ENCODE data around the gene ADPGK. TPM values are rescaled to one million over a fixed set of nuclear protein-coding genes. Genes with fewer than 3 reads are reported as not detected.

ADPGK gene
- total RNA-seq, 1 experiment from 2014 or later: 54.8 TPM

GRCh38 chr15:72782274-72783003 lies 1.1 kb downstream of the ADPGK start:
- Histone ChIP-seq H3K56ac (ENCODE audit: insufficient read length, low read depth, low read length) (no peak overlapping the region), H2AFZ (ENCODE audit: low read length) (no peak overlapping the region), H2BK120ac (ENCODE audit: low read depth, low read length, poor library complexity, severe bottlenecking) (no peak overlapping the region), H3K18ac (ENCODE audit: insufficient read length, low read depth, low read length) (no peak overlapping the region), H3K79me1 (ENCODE audit: insufficient read depth, low read depth, low read length, poor library complexity, severe bottlenecking) (peaks cover 4% of the 10 kb centered on the region), H3K9me3 (ENCODE audit: control insufficient read depth, low read depth, low read length) (no peaks in the 10 kb centered on the region), H3K79me2 (ENCODE audit: insufficient read depth, low read length) (peaks cover 16% of the 10 kb centered on the region; the same call in 1 of the 2 replicates), H2BK20ac (ENCODE audit: low read depth, low read length, poor library complexity, severe bottlenecking) (no peak overlapping the region), H3K4ac (ENCODE audit: low read depth, low read length) (no peak overlapping the region), H2BK15ac (ENCODE audit: low read depth, low read length) (no peak overlapping the region), H3K4me2 (ENCODE audit: insufficient read depth, insufficient read length, low read length) (peak overlapping the region; percentile 90), H3K4me1 (ENCODE audit: insufficient read depth, low read length) (peaks cover 9% of the 10 kb centered on the region; the same call in 1 of the 2 replicates), H4K8ac (replicated peaks; ENCODE audit: insufficient read length, low read depth, low read length) (no peak overlapping the region), H3K23ac (ENCODE audit: insufficient read length, low read depth, low read length) (no peak overlapping the region), H4K20me1 (ENCODE audit: control insufficient read depth, insufficient read depth, insufficient read length) (no peaks in the 10 kb centered on the region), H3K23me2 (ENCODE audit: insufficient read length, low read depth, low read length, poor library complexity, severe bottlenecking) (peaks cover 3% of the 10 kb centered on the region), H2BK12ac (ENCODE audit: insufficient read length, low read depth, low read length) (no peak overlapping the region), H4K5ac (ENCODE audit: insufficient read length, low read depth, low read length) (no peak overlapping the region), H3K14ac (ENCODE audit: insufficient read depth, low read length) (no peak overlapping the region), H3K9ac (ENCODE audit: extremely low read depth, insufficient read length, low read length) (peak overlapping the region; percentile 57), H2AK5ac (ENCODE audit: insufficient read length, low read length) (no peak overlapping the region), H2BK5ac (ENCODE audit: insufficient read length, low read length) (no peak overlapping the region), H3K27me3 (ENCODE audit: insufficient read depth, low read length) (no peaks in the 10 kb centered on the region), H4K91ac (ENCODE audit: insufficient read length, low read depth, low read length) (no peak overlapping the region), H3T11ph (ENCODE audit: low read length) (no peak overlapping the region), H3K27ac (ENCODE audit: insufficient read length, low read depth, low read length) (no peak overlapping the region)
- Mint-ChIP-seq H3K9me3 (no peaks in the 10 kb centered on the region), H3K27ac (peak overlapping the region; percentile 15 to 89 (median 39); a peak in 6 of 7 replicates), H3K4me1 (peaks cover 20 to 27% of the 10 kb centered on the region in 2 experiments), H3K4me3 (peak overlapping the region; percentile 87 to 89), H3K36me3 (ENCODE audit: insufficient read depth in 1 of 3, low read depth in 3 of 3) (peaks cover 2 to 14% (median 13%) of the 10 kb centered on the region in 3 experiments; a peak in 4 of 7 replicates), H3K27me3 (ENCODE audit: low read depth) (peaks cover 1% of the 10 kb centered on the region; the same call in 1 of the 2 replicates)
- TF ChIP-seq CTCF (conservative IDR thresholded peaks at IDR 0.05): no peak
- no CpG with 5 or more reads among the region's 14 CpGs for WGBS (ENCODE audit: extremely low coverage, insufficient read length, low lambda C conversion rate)
- DNase-seq: no peak
